ENCODE data around the gene NPNT. TPM values are rescaled to one million over a fixed set of nuclear protein-coding genes. Genes with fewer than 3 reads are reported as not detected.

NPNT gene
- total RNA-seq, 4 donors from 2014 or later, result 86.1 to 150 (median 114) TPM

DNA sequence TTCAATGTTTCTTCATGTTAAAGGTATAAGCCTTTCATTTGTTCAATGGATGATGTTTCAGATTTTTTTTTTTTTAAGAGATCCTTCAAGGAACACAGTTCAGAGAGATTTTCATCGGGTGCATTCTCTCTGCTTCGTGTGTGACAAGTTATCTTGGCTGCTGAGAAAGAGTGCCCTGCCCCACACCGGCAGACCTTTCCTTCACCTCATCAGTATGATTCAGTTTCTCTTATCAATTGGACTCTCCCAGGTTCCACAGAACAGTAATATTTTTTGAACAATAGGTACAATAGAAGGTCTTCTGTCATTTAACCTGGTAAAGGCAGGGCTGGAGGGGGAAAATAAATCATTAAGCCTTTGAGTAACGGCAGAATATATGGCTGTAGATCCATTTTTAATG, 75.8 kb downstream of the NPNT start:
- no peak overlapping the region for H3K4me3 ChIP-seq
- peaks cover 0 to 14% (median 0%) of the 10 kb centered on the region in 3 donors for H3K4me1 ChIP-seq
- TF ChIP-seq POLR2AphosphoS5 (IDR thresholded peaks at IDR 0.05), result no peak
- no peak for TF ChIP-seq POLR2A (IDR thresholded peaks at IDR 0.05)
- no peak for TF ChIP-seq EP300 (IDR thresholded peaks at IDR 0.05)
- TF ChIP-seq, protein P1, sequence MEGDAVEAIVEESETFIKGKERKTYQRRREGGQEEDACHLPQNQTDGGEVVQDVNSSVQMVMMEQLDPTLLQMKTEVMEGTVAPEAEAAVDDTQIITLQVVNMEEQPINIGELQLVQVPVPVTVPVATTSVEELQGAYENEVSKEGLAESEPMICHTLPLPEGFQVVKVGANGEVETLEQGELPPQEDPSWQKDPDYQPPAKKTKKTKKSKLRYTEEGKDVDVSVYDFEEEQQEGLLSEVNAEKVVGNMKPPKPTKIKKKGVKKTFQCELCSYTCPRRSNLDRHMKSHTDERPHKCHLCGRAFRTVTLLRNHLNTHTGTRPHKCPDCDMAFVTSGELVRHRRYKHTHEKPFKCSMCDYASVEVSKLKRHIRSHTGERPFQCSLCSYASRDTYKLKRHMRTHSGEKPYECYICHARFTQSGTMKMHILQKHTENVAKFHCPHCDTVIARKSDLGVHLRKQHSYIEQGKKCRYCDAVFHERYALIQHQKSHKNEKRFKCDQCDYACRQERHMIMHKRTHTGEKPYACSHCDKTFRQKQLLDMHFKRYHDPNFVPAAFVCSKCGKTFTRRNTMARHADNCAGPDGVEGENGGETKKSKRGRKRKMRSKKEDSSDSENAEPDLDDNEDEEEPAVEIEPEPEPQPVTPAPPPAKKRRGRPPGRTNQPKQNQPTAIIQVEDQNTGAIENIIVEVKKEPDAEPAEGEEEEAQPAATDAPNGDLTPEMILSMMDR (IDR thresholded peaks at IDR 0.05), result no peak
- no peaks in the 10 kb centered on the region for H3K9me3 ChIP-seq
- WGBS, 2 donors (ENCODE audit: low coverage in 1 of 2), result 29 to 87% methylated on average over 1 to 3 of the region's 4 CpGs
- no peak for ATAC-seq
- no peak overlapping the region for H3K27ac ChIP-seq
- H3K36me3 ChIP-seq, result peaks cover 0 to 15% of the 10 kb centered on the region in 2 donors
- no peaks in the 10 kb centered on the region for H3K27me3 ChIP-seq

DNA sequence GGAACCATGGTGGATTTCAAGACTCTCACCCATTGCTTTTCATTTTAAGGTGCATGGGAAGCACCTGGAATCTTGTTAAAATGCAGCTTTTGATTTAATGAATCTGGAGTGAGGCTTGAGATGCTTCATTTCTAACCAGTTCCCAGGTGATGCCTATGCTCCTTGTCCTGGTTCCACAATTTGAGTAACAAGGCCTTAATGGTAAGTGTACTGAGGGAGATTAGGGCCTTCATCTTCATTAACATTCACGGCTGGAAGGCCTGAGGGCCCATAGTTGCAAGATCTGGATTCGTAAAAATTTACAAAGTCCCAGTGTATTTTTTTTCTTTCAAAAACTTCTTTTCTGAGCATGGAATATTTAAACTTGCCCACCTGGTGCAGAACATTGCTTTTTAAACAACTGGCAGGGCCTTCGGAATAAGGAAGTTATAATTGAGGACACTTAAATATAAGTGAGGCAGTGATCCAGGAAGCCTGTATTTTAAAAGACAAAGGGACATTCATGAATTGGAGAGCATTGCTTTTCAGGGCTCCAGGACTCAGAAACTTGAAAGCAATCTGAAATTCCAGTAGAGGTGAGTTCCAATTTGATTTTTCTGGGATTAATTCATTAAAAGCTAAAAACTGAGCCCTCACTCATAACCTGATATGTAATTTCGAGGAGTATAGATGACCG, 77.8 kb downstream of the NPNT start:
- no peak for ATAC-seq
- Histone ChIP-seq H3K4me3 (no peak overlapping the region), H3K27ac (no peak overlapping the region), H3K27me3 (no peaks in the 10 kb centered on the region), H3K9me3 (no peaks in the 10 kb centered on the region), H3K4me1 (peaks cover 0 to 8% (median 0%) of the 10 kb centered on the region in 3 donors), H3K36me3 (peaks cover 0 to 10% of the 10 kb centered on the region in 2 donors)
- WGBS, 2 donors (ENCODE audit: low coverage in 1 of 2), result 68 to 87% methylated on average over 4 to 5 of the region's 5 CpGs
- TF ChIP-seq, protein P1 (IDR thresholded peaks at IDR 0.05), result no peak
- TF ChIP-seq POLR2A (IDR thresholded peaks at IDR 0.05) (no peak), EP300 (IDR thresholded peaks at IDR 0.05) (no peak), POLR2AphosphoS5 (IDR thresholded peaks at IDR 0.05) (no peak)

DNA sequence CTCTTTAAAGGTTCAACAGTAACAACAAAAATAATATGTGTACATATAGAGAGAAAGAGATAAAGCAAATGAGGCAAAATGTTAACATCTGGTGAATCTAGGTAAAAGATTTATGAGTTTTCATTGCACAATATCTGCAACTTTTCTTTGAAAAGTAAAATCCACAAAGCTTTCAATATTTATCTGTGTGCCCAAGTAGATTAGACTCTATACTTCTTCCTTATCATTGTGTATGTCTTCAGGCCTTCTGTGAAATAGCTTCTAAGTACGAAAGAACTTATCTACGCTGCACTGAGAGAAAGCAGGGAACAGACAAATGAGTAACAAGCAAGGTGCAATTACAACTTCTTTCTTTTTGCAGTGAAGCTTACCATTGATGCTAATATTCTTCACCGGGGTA, 81.6 kb downstream of the NPNT start:
- ATAC-seq, result no peak
- Histone ChIP-seq H3K4me3 (no peak overlapping the region), H3K27me3 (no peaks in the 10 kb centered on the region), H3K27ac (no peak overlapping the region), H3K36me3 (no peaks in the 10 kb centered on the region), H3K9me3 (no peaks in the 10 kb centered on the region), H3K4me1 (no peaks in the 10 kb centered on the region)
- TF ChIP-seq EP300 (IDR thresholded peaks at IDR 0.05) (no peak), POLR2AphosphoS5 (IDR thresholded peaks at IDR 0.05) (no peak), POLR2A (IDR thresholded peaks at IDR 0.05) (no peak)
- TF ChIP-seq, protein P1 (IDR thresholded peaks at IDR 0.05), result no peak
- 43 to 88% methylated on average over 2 to 3 of the region's 3 CpGs for WGBS, 2 donors (ENCODE audit: low coverage in 1 of 2)

DNA sequence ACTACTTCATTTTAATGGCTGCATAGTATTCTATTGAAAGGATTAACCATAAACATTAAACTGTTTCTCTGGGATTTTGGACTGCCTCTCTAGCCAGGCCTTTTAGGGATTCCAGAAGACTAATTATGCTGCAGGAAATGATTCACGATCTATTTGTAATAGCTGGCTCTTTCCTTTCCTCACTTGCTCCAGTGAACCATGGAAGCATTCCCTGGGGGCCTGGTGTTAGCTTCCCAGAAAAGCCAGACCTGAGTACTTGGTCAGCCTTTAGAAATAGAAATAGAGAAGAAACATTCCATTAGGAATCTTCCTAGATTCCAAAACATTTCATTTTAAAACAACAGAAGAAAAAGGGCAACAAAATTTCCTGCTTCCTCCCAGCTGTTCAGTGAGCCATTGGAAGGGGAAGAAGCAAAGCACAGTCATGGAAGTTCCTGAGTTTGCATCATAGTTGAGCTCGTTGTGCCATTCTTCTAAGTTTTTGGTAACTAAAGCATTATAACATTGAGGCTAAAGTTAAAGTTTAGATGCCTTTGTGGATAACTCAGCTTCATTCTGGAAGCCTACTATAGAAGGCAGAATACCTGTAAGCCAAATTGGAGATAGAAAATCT, 83.5 kb downstream of the NPNT start:
- Histone ChIP-seq H3K27ac (no peak overlapping the region), H3K4me1 (no peaks in the 10 kb centered on the region), H3K27me3 (no peaks in the 10 kb centered on the region), H3K4me3 (no peak overlapping the region), H3K36me3 (no peaks in the 10 kb centered on the region), H3K9me3 (no peaks in the 10 kb centered on the region)
- 42 to 62% methylated on average over 2 of the region's 2 CpGs for WGBS, 2 donors (ENCODE audit: low coverage in 1 of 2)
- ATAC-seq, result peak; percentile 73
- TF ChIP-seq POLR2AphosphoS5 (IDR thresholded peaks at IDR 0.05) (no peak), POLR2A (IDR thresholded peaks at IDR 0.05) (no peak), EP300 (IDR thresholded peaks at IDR 0.05) (no peak)
- TF ChIP-seq, protein P1 (IDR thresholded peaks at IDR 0.05), result no peak

DNA sequence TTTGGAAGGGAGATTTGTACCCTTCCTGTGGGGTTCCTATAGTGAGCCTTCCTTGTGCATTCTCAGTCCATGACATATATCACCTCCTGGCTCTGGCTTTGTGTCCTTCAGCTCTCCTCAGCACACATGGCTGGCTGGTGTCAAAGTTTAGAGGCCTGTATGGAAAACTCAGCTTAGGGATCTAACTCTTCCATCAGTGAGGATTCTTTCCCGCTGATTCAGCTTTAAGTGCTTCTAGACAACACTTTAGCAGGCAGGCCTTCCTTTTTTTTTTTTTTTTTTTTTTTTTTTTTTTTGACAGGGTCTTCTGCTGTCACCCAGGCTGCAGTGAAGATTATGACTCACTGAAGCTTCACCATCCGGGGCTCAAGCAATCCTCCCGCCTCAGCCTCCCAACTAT, 84.2 kb downstream of the NPNT start:
- WGBS, 2 donors (ENCODE audit: low coverage in 1 of 2), result 83 to 92% methylated on average over 1 to 3 of the region's 3 CpGs
- H3K27ac ChIP-seq, result no peak overlapping the region
- H3K27me3 ChIP-seq, result no peaks in the 10 kb centered on the region
- H3K4me1 ChIP-seq, result no peaks in the 10 kb centered on the region
- no peaks in the 10 kb centered on the region for H3K36me3 ChIP-seq
- no peak overlapping the region for H3K4me3 ChIP-seq
- TF ChIP-seq EP300 (IDR thresholded peaks at IDR 0.05) (no peak), POLR2A (IDR thresholded peaks at IDR 0.05) (no peak), POLR2AphosphoS5 (IDR thresholded peaks at IDR 0.05) (no peak)
- TF ChIP-seq, protein P1 (IDR thresholded peaks at IDR 0.05), result no peak
- ATAC-seq, result no peak
- H3K9me3 ChIP-seq, result peaks cover 0 to 1% (median 0%) of the 10 kb centered on the region in 3 donors
